Colonic mucosa (tissue), 4 donors: Measurements from ENCODE around the gene IGLL5. TPM values are rescaled to one million over a fixed set of nuclear protein-coding genes. Genes with fewer than 3 reads are reported as not detected.

Source experiments
- DNase-seq: peaks from one replicate; pipeline ENCODE4 v3.0.0-alpha.2; 2020
- H3K27ac ChIP-seq: fragments of 200-600 bp; one replicate; pipeline ENCODE4 v1.8.0; 2021
- H3K27me3 ChIP-seq: fragments of 200-600 bp; one replicate; pipeline ENCODE4 v1.8.0; 2021
- H3K36me3 ChIP-seq: fragments of 200-600 bp; one replicate; pipeline ENCODE4 v1.8.0; 2021
- H3K4me1 ChIP-seq: fragments of 200-600 bp; one replicate; pipeline ENCODE4 v1.8.0; 2021; ENCODE audit warnings: mild to moderate bottlenecking
- H3K4me3 ChIP-seq: fragments of 200-600 bp; one replicate; pipeline ENCODE4 v1.8.0; 2021
- H3K9ac ChIP-seq, 2 donors: one replicate each; pipeline ENCODE4 v1.7.0; 2013; ENCODE audit warnings: control low read depth in 2 of 2, low read depth in 2 of 2, low read length in 2 of 2
- H3K9me3 ChIP-seq: fragments of 200-600 bp; one replicate; pipeline ENCODE4 v1.8.0; 2021
- CTCF ChIP-seq: fragments of 200-600 bp; IDR thresholded peaks from one replicate; pipeline ENCODE4 v1.8.0; 2022; ENCODE audit warnings: antibody characterized with exemption, mild to moderate bottlenecking
- intact Hi-C: fragments of 100-400 bp; cut with DNase I; formaldehyde crosslinking; loops from one replicate; pipeline ENCODE4 v1.14.1; 2022
- microRNA-seq: library from miRNA; unstranded; fragments of <30 nt; microRNA quantifications from one replicate; pipeline ENCODE4, GENCODE V29; 2019
- total RNA-seq, 2 donors: library from RNA; stranded (reverse); fragmentation: NEBNext Ultra II Directional in 1 of 2; extraction: Animal tissue kit (Norgen Biotek cat#: 25700) in 1 of 2; gene quantifications; one replicate each; pipeline ENCODE4 v1.2.1, GENCODE V29; 2021
- donor health status: healthy.
- donor health status: DM: no; HTN: no; CAD: no.
- donor health status: DM: no; HTN: no; CAD: no.

IGLL5 gene
- total RNA-seq, 2 donors from 2014 or later = 18.8 to 29.2 TPM

- Histone ChIP-seq H3K36me3 (no peaks in the 10 kb centered on the region), H3K27ac (no peak overlapping the region), H3K4me1 (no peaks in the 10 kb centered on the region), H3K4me3 (no peak overlapping the region), H3K9me3 (no peaks in the 10 kb centered on the region), H3K27me3 (no peaks in the 10 kb centered on the region), H3K9ac (no peak overlapping the region)
- TF ChIP-seq CTCF = peak; percentile 57
- DNase-seq = peak; percentile 73
- intact Hi-C loops = no loop called here
Observed at GRCh38 chr22:22942511-22943329, 55.1 kb downstream of the IGLL5 start.

DNA sequence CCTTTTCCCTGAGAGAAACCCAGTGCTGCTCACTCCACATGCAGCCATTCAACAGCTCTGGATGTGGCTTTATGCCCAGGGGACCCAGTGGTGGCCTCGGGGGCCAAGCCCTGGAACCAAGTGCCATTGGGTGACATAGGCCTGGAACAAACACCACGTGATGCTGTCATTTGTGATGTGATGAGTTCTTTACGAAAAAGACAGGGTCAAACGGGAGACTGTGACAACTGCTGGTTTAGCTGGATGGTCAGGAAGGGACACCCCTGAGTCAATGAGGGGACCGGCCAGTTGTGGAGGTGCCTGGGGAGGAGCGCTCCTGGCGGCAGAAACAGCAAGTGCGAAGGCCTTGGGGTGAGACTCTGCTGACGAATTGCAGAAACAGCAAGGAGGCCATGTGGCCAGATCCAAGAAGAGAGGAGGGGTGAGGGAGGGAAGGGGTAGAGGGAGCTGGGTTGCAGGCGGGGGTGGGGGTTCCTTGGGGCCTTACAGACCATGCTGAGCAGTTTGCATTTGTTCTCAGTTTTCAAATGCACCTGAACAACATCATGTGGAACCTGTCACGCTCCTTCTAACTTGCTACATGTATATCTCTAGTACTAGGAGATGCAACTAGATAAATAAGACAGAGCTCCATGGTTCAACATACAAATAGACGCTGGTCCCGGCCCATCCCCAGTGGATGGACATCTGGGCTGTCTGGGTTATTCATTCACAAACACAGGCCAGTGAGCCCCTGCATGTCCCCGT, 56.1 kb downstream of the IGLL5 start:
- H3K27me3 ChIP-seq = no peaks in the 10 kb centered on the region
- no peaks in the 10 kb centered on the region for H3K4me1 ChIP-seq
- no peaks in the 10 kb centered on the region for H3K9me3 ChIP-seq
- DNase-seq = peak; percentile 13
- H3K9ac ChIP-seq = no peak overlapping the region
- no peak overlapping the region for H3K27ac ChIP-seq
- H3K36me3 ChIP-seq = no peaks in the 10 kb centered on the region
- TF ChIP-seq CTCF = no peak
- intact Hi-C loops = no loop called here
- no peak overlapping the region for H3K4me3 ChIP-seq

DNA sequence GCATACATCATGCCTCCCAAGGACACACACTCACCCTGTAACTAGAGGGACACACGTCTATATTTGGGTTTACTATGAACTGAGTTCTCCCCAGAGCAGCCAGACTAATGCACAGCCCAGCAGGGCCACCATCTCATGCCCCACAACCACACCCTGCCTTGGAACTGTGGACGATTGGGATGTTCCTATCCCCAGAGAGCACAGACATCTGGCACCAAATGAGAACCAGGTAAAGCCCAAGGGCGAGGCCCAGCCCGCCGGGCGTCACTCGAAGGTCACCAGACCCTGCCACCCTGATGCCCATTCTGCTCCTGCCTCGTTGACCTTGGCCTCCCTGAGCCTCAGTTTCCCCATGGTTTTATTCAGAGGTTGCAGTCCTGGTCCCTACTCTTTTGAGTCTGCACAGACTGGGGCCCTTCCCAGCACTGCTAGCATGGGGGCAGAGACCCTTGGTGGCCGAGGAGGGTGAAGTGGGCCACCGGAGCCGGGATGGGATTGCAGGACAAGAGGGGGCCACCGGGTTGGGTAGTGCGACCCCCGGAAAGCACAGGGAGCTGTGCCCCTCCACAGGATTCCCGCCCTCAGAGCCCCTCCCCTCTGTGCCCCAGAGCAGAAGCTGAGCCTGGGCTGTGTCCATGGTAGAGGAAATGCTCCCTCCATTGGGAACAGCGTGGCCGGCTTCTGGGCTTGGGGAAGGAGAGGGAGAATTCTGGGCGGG, 56.8 kb downstream of the IGLL5 start:
- intact Hi-C loops = no loop called here
- Histone ChIP-seq H3K27me3 (no peaks in the 10 kb centered on the region), H3K4me1 (no peaks in the 10 kb centered on the region), H3K4me3 (no peak overlapping the region), H3K36me3 (no peaks in the 10 kb centered on the region), H3K9ac (no peak overlapping the region), H3K27ac (no peak overlapping the region), H3K9me3 (no peaks in the 10 kb centered on the region)
- no peak for TF ChIP-seq CTCF
- DNase-seq = peak; percentile 14

GRCh38 chr22:22945195-22945594, 57.6 kb downstream of the IGLL5 start:
- H3K9ac ChIP-seq = no peak overlapping the region
- intact Hi-C loops = no loop called here
- peak; percentile 10 for DNase-seq
- no peaks in the 10 kb centered on the region for H3K4me1 ChIP-seq
- H3K27ac ChIP-seq = no peak overlapping the region
- no peak for TF ChIP-seq CTCF
- no peak overlapping the region for H3K4me3 ChIP-seq
- no peaks in the 10 kb centered on the region for H3K27me3 ChIP-seq
- no peaks in the 10 kb centered on the region for H3K9me3 ChIP-seq
- H3K36me3 ChIP-seq = no peaks in the 10 kb centered on the region

Small RNA genes lying within 50 kb of the gene (microRNA-seq; reads per million reads assigned to microRNA genes)
- 3.3 reads per million for gene MIR5571

Other genes with a start within 250 kb of the IGLL5 start
- not detected for gene GGTLC2, start 243.2 kb upstream of the IGLL5 start, total RNA-seq
- gene GNAZ, start 182.7 kb downstream of the IGLL5 start, total RNA-seq = 1 to 10 TPM; 1.2 to 2.5 TPM